Activated CD8-positive, alpha-beta memory T cell treated with anti-CD3 and anti-CD28 coated beads for 48 hours (primary cell): ENCODE data around the gene LGALS1.

Experiments
- DNase-seq, 3 experiments: peaks; one replicate each; pipeline ENCODE4 v3.0.0-alpha.2; 2020; ENCODE audit warnings: low read depth in 2 of 3, low spot score in 2 of 3

The LGALS1 gene

DNA sequence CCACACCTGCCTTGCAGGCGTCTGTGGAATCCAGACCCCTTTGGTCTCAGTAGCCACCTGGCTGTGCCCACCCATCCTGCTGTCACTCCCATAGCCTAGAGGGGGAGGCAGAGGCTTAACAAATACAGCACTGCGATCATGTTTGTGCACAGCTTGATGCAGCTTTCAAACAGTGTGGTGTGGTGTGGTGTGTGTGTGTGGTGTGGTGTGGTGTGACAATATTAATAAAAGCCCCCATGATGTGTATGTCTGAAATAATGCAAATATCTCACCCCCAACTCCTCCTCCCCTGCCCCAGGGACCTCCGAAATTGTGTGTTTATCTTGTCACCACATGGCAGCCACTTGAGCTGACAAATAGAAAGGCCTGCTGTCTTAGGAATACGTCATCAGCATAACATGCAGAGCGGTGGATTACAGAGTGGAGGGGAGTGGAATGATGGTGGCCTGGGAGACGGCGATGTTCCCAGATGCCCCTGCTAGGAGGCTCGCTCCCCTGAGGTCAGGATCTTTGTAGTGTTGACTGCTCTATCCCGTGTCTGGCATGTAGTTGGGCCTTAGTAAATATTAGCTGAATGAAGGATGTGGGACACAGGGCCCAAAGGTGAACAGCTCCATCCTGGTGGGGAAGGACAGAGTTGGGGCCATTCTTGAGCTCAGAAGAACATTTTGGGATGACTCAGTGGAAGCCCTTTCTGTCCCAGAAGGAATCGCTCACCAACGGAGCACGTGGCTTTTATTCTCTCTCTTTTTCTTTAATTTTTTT is 14.1 kb upstream of the LGALS1 start:
- DNase-seq: no peak

DNA sequence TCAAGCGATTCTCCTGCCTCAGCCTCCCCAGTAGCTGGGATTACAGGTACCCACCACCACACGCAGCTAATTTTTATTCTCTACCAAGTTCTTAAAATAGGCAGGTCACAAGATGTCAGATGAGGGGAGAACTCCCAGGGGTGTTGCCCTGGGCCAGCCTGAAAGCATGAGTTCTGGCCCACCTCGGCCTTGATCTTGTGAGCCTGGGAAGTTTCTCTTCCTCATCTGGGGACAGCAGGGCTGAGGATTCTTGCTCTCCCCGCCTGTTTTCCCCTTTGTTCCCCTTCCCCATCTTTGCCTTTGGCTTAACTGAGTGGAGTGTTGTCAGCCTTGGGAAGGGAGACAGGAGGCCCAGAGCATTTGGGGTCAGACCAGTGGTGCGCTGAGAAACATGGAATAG is 13.4 kb upstream of the LGALS1 start:
- no peak for DNase-seq

DNA sequence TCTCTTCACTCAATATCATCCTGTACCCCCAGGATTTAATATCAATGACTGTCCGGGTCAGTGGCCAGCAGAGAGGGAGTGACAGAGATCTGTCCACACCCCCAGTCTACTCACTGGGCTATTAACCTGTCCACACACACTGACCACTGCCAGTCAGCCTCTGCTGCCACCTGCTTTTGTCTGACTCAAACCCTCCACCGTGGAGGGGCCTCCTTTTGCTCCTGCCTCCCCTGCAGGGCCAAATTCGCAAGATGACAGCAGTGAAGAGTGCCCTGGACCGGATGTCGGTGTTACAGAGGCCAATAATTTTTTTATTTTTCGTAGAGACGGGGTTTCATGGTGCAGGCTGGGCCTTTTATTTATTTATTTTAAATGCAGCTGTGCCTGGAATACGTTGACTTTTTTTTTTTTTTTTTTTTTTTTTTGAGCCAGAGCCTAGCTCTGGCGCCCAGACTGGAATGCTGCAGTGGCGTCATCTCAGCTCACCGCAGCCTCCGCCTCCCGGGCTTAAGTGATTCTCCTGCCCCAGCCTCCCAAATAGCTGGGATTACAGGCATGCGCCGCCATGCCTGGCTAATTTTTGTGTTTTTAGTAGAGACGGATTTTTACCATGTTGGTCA is 11.8 kb upstream of the LGALS1 start:
- DNase-seq: no peak

DNA sequence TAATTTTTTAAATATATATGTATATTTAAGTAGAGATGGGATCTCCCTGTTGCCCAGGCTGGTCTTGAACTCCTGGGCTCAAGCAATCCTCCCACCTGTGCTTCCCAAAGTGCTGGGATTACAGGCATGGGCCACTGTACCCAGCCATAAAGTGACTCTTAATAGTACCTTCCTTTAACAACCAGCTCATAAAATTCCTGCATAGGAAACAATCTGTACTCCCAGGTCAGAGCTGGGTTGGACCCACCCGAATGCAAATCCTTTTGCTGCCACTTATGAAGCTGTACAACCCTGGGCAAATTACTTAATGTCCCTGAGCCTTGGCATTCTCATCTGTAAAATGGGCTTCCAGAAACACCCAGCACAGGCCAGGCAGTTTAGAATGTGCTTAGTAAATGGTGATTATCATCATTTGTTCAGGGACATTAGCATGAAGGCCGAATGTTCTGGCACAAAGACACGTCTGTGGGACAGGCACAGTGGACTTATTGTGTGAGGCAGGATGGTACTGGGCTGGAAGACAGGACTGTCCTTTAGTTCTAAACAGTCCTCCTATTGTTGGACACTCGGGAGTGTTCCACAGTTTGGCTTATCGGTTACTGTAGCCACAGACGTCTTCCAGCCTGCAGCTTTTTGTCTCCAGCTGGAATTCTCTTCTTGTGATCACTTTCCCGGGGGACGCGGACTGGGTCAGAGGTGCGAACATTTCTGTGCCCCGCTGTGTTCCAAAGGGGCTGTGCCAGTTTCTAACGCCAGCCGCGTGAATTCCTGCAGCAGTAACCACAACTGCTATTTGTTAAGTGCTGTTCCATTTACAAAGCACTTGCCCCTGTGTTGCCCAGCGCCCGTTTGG is 11.0 kb upstream of the LGALS1 start:
- DNase-seq: no peak

DNA sequence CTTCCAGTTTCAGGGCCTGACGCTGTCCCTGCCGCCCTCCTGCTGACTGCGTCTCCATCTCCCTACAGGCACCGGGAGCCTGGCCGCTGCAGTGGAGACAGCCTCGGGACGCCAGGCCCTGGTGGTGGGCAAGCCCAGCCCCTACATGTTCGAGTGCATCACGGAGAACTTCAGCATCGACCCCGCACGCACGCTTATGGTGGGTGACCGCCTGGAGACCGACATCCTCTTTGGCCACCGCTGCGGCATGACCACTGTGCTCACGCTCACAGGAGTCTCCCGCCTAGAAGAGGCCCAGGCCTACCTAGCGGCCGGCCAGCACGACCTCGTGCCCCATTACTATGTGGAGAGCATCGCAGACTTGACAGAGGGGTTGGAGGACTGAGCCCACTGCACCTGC is 9.9 kb upstream of the LGALS1 start:
- no peak for DNase-seq

DNA sequence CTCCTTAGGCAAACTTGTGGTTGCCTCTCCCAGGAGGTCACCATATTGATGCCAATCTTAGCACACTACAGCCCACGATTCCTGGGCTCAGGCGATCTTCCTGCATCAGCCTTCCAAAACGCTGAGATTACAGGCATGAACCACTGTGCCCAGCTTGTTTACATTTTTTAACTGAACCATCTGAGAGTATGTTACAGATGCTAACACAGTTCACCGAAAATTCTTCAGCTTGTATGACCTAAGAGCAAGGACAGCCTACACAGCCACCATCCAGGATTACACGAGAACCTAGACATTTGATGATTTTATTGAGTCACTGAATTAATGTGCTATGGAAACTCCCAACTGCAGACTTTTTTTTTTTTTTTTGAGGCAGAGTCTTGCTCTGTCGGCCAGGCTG is 5.8 kb upstream of the LGALS1 start:
- no peak for DNase-seq

DNA sequence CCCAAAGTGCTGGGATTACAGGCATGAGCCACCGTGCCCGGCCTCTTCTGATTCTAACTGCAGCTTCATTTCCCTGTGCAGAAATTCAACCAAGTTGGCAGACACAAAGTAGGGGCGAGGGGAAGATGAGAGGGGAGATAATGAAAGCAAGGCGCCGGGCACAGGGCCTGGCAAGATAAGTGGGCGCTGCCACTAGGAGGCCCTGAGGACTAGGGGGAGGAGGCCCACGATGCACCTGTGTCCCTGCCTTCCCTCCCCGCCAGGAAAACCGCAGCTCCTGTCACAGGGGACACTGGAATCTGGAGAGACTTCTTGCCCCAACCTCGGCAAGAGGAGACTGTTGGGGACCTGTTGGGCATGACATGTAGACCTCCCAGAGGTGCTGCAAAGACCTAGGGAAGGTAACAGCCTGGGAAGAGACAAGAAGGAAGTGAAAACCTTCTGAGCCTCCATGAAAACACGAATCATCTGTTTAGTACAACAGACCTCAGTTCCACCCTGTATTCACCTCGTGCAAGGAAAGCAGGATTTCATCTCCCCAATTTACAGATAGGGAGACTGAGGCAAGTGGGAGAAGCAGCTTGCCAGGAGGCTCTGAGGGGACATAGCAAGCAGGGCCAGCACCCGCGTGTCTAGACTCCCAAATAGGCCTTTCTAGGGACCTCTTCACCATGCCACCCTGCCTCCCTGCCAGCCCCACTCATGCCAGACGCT is 3.1 kb upstream of the LGALS1 start:
- DNase-seq: no peak

DNA sequence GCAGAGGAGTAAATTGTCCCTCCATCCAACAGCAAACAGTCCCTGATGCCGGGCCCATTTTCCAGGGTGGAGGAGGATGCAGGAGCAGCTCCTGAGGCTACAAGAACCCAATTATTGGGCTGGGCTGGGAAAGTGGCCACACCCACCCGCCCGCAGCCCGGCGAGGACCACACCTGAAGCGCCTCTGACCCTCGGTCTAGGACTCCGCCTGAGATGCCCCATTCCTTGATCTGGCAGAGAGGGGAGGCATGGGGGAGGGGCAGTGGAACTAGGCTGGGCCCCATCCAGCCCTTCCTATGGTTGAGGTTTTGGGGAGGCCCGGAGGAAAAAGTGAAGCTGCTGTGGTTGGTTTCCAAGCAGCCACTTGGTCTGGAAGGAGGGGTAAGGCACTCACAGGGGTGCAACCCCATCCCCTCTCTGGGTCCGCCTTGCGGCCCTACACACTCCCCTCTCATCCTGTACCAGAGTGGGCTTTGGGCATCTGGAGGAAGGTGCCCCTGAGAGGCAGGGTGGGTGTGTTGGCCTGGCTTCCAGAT is 2.4 kb upstream of the LGALS1 start:
- DNase-seq: no peak

DNA sequence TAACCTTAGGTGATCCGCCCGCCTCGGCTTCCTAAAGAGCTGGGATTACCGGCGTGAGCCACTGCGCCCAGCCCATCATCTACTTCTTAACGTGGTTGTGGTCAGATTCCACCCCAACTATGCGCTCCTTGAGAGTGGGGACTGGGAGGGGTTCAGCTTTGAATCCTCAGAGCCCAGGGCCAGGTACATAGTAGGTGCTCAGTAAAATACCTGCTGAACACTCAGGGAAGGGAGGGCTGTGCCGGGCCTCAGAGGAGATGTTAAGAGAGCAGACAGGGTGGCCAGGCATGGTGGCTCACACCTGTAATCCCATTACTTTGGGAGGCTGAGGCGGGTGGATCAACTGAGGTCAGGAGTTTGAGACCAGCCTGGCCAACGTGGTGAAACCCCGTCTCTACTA is 1.2 kb upstream of the LGALS1 start:
- no peak for DNase-seq

DNA sequence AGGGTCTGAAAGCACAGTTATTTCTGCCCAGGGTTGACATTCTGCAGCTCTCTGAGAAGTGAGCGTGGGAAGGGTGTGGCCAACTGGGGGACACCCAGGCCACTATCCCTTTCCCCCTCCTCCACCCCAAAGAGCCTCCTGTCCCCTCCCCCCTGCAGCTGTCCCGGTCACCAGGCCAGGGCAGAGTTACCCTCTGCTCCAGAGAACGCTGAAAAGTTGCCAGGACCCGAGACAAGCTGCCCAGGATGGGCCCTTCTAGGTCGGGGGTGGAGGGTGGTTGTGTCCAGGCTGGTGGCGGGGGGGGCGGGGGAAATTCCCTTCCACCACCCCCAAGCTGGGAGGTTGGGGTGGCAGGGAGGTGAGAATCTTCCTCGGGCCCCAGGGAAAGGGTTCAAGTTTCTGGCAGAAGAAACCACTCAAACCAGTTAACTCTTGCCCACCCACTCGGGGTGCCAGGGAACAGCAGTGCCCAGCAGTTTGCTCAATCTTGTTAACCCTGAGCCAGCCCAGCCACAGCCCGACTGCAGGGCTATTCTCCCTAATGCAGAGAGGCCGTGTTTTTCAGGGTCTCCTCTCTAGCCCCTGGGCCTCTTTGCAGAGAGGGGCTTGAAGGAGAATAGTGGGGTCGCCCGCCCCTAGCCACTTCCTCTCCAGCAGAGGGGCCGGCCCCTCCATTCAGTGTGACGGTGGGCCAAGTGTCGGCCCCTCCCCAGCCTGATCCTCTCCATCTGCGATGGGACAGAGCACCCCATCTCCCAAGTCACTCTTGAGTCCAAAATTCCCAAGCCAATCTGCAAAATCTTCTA is 697 bp downstream of the LGALS1 start:
- DNase-seq: no peak

DNA sequence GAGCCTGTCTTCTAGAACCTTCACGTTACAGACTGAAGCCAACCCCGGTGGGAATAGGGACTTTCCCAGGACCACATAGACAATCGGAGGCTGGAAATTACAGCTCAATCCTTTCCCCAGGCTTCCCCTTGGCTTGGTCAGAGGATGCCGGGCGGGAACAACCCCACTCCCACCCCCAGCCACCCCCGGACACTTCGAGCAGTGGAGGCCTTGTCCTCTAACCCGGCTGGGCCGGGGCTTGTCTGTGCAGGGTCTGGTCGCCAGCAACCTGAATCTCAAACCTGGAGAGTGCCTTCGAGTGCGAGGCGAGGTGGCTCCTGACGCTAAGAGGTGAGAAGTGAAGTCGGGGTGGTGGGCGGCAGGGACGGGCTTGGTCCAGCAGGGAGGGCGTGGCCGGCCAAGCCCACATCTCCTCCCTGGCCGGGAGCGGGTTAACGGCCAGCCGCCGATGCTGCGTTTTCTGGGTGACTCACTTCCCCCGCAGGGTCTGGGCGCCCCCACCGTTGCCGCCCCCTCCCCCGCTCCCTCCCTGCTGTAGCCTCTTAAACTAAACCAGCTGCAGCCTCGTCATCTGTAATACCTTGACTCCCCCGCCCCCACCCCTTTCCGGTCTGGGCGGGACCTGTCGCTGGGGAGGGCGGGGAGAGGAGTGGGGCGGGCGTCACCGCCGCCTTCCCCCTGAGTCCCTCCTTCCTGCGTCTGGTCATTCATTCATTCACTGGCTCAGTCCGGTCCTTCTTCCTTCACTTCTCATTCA is 1.5 kb downstream of the LGALS1 start:
- DNase-seq: peak; percentile 82 to 93 (median 91)

DNA sequence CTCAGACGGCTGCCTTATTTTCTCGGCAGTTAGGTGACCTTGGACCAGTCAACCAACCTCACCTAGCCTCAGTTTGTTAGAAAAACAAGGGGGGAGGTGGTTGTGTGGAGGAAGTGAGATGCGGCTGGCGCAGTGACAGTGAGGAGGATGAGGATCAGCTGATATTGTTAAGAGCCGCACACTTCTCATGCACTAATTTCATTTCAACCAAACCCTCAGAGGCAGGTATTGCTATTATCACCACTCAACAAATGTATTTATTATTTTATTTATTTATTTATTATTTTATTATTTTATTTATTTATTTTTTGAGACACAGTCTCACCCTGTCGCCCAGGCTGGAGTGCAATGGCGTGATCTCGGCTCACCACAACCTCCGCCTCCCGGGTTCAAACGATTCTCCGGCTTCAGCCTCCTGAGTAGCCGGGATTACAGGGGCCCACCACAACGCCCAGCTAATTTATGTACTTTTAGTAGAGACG is 2.1 kb downstream of the LGALS1 start:
- no peak for DNase-seq

DNA sequence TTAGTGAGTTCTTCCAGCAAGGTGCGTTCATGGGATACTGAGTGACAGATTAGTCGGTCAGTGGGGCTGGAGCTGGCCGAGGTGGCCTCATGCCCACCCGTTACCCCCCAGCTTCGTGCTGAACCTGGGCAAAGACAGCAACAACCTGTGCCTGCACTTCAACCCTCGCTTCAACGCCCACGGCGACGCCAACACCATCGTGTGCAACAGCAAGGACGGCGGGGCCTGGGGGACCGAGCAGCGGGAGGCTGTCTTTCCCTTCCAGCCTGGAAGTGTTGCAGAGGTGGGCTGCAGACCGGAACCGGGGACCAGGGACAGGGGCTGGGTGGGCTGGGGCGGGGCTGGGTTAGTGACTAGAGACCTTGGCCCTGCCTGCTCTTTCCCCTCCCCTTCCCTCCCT is 2.9 kb downstream of the LGALS1 start:
- DNase-seq: no peak

DNA sequence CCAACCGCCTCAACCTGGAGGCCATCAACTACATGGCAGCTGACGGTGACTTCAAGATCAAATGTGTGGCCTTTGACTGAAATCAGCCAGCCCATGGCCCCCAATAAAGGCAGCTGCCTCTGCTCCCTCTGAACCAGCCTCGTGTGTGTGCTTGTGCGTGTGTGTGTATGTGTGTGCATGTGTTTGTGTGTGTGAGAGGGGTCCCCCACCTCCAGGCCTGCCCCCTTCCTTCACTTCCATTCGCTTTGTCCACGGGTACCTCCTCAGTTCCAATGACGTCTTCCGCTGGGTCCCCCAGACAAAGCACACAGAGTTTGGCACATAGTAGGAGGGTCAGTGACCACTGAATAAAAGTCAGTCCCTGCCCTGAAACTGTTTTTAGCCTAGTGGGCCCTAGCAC is 4.2 kb downstream of the LGALS1 start:
- DNase-seq: no peak

DNA sequence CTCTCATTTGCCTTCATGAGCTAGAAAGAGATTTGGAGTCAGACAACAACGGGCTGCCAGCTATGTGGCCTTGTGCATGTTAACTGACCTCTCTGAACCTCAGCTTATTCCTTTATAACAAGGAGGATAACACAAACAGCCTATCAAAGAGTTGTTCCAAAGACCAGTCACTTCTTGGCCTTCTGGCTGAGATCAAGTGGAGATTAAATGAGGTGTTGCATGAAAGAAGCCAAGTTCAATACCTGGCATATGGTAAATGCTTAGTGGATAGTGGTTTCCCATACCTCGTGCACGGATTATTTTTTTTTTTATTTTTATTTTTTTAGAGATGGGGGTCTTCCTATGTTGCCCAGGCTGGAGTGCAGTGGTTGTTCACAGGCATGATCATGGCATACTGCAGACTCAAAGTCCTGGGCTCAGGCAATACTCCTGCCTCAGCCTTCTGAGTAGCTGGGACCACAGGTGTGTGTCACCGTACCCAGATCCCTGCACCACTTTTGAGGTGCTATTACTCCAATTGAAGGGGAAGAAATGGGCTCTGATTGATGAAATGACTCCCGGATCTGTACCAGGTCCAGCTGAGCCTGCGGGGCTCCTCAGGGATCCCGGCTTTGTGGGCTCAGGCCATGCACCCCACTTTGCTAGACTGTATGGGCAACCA is 4.9 kb downstream of the LGALS1 start:
- no peak for DNase-seq

DNA sequence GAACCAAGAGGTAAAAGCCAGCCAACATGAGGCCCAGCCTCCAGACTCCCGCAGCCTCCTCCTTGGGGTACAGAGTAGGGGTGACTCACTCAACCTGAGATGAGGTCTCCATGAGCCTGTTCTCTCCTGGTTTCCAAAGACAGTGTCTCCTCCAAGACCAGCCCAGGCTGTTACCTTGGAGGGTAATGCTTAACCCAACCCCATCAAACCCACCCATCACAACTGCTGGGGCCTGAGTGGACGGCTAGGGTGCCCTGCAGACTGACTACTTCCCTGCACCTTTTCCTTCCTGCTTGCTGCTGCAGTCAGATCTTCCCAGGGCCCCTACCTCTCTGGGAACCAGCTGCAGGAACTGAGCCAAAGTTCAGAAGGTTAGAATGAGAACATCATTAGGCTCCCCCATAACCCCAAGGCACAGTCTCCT is 5.6 kb downstream of the LGALS1 start:
- no peak for DNase-seq

DNA sequence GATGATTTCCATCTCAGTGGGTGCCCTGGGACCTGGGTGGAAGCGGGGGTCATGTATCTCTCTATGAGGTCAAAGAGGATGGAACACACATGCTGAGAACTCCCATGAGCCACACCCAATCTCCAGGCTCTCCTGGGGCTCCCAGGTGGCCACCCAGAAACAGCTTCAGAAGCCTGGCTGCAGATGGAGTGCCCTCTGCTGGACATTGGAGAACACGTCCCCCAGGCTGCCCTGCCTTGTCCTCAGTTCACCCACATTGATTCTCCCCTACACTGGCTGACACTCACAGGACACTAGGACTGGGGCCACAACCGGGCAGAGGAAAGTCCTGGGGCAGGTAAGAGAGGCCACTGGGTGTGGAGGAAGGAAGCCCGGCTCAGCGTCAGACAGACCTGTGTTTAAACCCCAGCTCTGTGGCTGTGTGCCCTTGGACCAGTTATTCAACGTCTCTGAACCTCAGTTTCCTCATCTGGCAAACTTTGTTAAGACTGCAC is 6.2 kb downstream of the LGALS1 start:
- peak in 1 of 3 experiments; percentile 47 for DNase-seq

DNA sequence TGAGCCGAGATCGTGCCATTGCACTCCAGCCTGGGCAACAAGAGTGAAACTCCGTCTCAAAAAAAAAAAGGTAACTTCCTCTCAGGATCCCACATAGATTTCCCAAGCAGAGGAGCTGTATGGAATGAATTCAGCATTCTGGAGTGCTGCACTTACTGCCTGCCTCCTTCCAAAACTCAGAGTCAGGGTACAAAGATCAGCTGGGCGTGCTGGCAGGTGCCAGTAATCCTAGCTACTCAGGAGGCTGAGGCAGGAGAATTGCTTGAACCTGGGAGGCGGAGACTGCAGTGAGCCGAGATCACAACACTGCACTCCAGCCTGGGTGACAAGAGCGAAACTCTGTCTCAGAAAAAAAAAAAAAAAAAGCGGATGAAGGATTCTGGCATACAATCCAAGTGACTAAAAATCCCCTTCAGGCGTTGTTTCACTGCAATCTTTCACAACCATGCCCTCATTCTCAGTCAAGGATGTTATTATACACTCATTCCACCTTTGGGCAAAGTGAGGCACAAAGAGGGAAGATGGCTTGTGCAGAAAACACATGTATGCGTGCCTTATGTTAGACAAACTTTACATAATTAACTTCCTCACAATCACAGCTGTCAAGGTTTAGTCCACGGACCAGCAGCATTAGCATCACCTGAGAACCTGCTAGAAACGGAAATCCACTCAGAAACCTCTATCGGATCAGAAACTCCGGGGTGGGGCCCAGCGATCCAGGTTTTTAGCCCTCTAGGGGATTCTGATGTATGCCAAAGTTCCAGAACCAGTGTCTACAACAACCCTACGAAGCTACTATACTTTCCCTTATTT is 9.6 kb downstream of the LGALS1 start:
- DNase-seq: no peak
